Measurements from ENCODE around the gene FCGR3A.

DNA sequence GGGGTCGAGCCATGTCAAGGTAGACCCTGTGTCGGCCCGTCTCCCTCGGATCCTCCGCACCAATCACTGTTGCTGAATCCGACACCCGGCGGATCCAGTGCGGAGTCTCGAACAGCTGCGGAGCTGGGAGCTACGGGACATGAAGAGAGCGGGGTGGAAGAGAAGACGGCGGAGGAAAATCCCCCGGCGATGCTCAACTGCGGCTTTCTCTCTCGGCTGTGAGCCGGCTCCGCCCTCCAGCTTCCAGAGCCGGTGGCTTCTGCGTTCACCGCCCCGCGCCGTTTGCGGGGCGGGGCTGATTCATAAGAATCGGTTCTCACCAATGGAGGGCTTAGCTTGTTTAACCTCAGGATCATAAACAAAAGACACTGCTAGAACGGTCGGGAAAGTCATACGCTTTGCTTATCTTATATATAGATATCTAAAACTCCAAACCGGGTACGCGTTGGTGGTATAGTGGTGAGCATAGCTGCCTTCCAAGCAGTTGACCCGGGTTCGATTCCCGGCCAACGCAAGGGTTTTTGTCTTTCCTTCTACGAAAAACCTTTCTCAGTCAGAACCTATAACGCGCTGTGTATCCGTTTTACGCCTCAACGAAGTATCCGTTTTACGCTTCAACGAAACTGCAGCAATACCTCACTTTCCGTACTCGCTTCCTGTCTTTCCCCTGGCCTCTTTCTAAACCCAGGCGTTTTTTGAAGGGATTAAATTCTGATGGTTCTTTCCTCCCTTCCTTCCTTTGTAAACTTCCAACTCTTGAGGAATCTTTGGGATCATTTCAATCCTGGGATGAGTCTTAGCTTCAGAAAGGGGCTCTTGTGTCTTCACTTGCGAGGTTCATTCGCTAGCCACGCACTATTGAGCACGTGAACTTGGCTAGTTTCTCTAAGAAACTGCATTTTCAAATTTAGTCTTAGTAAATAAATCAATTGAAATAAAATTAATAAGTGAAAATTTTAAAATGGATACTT lies 18.7 kb downstream of the FCGR3A start:
- peak in 1 of 4 experiments; percentile 4 for TF ChIP-seq CTCF (IDR thresholded peaks at IDR 0.05)
- peak in 1 of 2 donors; percentile 21 for TF ChIP-seq POLR2A (IDR thresholded peaks at IDR 0.05)
